K562 treated with DMSO at 1 percent for 12 hours (cell line): ENCODE data around the gene PTCD1. TPM values are rescaled to one million over a fixed set of nuclear protein-coding genes. Genes with fewer than 3 reads are reported as not detected.

Experiments used
- total RNA-seq: library from RNA; unstranded; fragments of 300-600 nt; gene quantifications from 2 replicates; pipeline ENCODE4 v1.2.3, GENCODE V29; 2022; ENCODE audit not compliant: insufficient read depth

PTCD1 gene
- total RNA-seq, result 8.7 and 11.1 TPM in 2 replicates

GRCh38 chr7:99438573-99439480 is at the start of gene PTCD1, which contains the start of gene CPSF4:
Gene PTCD1 (minus strand): TSS chr7:99438798. CDS start chr7:99435242, 3,556 bp downstream.
Gene CPSF4 (plus strand): TSS chr7:99438943. CDS start chr7:99439083, 140 bp downstream.

GRCh38 chr7:99472561-99473314 is 34.1 kb upstream of the PTCD1 start, which contains the start of gene ZNF789:
Gene ZNF789 (plus strand): TSS chr7:99472890. CDS start chr7:99476457, 3,567 bp downstream.

DNA sequence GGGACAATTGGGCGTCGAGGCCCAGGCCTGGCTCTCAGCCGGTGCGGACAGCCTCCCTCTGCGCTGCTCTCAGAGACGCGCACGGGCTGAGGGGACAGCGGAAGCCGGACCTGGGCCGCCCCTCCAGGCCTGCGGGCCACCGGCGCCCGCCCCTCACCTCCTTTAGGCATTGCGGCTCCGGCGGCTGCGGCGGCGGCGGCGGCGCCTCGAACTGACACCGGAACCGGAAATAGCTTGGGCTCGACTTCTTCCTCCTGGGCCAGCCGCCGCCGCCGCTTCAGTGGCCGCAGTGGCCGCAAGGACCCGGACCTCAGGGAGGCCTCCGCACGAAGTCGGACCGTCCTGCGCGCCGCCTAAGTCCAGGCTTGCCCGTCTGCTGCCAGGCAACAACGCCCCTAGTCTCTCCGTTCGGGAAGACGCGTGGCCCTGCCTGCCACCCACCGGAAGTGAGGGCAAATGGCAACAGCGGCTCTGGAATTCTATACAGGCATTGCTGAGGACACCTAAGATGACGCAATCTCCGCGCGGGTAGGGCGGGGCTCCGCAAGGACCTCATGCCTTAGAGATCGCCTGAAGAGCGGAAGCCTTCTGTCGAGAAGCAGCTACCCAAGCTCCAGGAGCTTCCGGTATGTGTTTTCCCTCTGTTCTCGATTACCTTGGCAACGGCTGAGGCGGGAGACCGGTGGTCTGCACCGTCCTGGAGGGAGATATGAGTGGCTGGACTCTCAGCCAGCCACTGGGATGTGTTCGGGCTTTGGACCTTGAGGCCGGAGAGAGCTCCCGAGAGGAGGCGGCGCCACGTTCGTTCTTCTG is 30.0 kb downstream of the PTCD1 start, which contains the start of the genes BUD31 and PDAP1:
TSS of gene BUD31 (plus strand) at position 591 of the 813 bp plus-strand sequence. CDS start 2,124 bp downstream, outside the sequence.
TSS of gene PDAP1 (minus strand) at position 219 of the 813 bp plus-strand sequence. CDS start at position 170, 49 bp downstream.

GRCh38 chr7:99374111-99375064 is 64.2 kb downstream of the PTCD1 start, which contains the start of gene ARPC1B:
Gene ARPC1B (plus strand): TSS chr7:99374730. CDS start chr7:99385715, 10,985 bp downstream.

Other genes with a start within 250 kb of the PTCD1 start
- gene KPNA7, start 230.7 kb downstream of the PTCD1 start, total RNA-seq, result not detected in 2 replicates
- gene MYH16, start 166.0 kb downstream of the PTCD1 start, total RNA-seq, result not detected in 2 replicates
- 116 and 161 TPM in 2 replicates for gene ARPC1A, start 112.9 kb downstream of the PTCD1 start, total RNA-seq
- gene ARPC1B, start 64.1 kb downstream of the PTCD1 start, total RNA-seq, result 633 and 716 TPM in 2 replicates
- 114 and 162 TPM in 2 replicates for gene PDAP1, start 30.2 kb downstream of the PTCD1 start, total RNA-seq
- 267 and 275 TPM in 2 replicates for gene BUD31, start 29.8 kb downstream of the PTCD1 start, total RNA-seq
- gene CPSF4, start 145 bp upstream of the PTCD1 start, total RNA-seq, result 71.2 and 94.9 TPM in 2 replicates
- 1,063 and 1,126 TPM in 2 replicates for gene ATP5MF, start 27.4 kb upstream of the PTCD1 start, total RNA-seq
- gene ZNF789, start 34.1 kb upstream of the PTCD1 start, total RNA-seq, result 7.2 and 22.3 TPM in 2 replicates
- 18.0 and 28.2 TPM in 2 replicates for gene ZNF394, start 61.5 kb upstream of the PTCD1 start, total RNA-seq
- 6.2 and 15.0 TPM in 2 replicates for gene ZKSCAN5, start 65.9 kb upstream of the PTCD1 start, total RNA-seq
- gene FAM200A, start 113.3 kb upstream of the PTCD1 start, total RNA-seq, result 3.5 and 11.1 TPM in 2 replicates
- 37.2 and 85.5 TPM in 2 replicates for gene ZNF655, start 119.8 kb upstream of the PTCD1 start, total RNA-seq
- not detected in 2 replicates for gene TMEM225B, start 159.5 kb upstream of the PTCD1 start, total RNA-seq
- 6.8 and 12.2 TPM in 2 replicates for gene ZSCAN25, start 178.1 kb upstream of the PTCD1 start, total RNA-seq
- gene CYP3A5, start 241.2 kb upstream of the PTCD1 start, total RNA-seq, result 3.2 and 11.1 TPM in 2 replicates